ENCODE results near the gene MEIS1.

DNA sequence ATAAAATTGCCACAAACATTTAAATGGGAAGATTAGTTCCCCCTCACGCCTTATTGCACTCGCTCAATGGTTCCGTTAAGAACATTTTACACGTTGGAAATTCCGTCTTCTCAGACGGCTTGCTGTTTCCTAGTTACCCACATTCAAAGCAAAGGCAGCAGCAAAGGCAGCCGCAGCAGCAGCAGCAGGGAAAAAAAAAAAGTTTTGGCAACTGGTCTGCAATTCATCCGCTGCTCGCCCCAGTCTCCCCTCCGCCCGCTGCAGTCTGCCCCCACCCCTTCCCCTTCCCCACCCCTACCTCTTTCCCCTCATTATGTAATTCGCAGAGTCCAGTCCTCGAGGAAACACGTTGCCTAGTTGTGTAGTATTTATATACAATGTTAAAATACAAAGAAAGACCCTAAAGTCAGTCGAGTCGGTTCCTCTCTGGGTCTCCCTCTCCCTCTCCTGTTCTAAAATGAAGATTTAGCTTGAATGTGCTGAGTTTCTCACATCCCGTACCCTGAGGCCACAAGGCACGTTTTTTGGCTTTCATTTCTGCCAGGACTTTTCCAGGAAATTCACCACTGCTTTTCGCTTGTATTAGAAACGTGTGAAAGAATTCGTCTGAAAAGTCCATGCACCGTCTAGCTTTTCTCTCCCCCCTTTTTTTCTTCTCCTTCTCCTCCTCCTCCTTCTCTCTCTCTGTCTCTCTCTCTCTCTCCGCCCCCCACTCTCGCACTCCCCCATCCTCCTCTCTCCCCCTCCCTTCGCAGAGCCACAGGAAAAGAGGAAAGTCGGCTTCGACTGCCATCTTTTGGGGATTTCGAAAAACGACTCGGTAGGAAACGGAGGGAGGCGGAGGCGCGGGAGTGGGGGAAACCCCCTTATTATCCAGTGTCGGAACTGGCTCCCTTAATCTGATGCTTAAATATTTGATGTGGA lies 140.0 kb downstream of the MEIS1 start:
- TF ChIP-seq, protein P1, sequence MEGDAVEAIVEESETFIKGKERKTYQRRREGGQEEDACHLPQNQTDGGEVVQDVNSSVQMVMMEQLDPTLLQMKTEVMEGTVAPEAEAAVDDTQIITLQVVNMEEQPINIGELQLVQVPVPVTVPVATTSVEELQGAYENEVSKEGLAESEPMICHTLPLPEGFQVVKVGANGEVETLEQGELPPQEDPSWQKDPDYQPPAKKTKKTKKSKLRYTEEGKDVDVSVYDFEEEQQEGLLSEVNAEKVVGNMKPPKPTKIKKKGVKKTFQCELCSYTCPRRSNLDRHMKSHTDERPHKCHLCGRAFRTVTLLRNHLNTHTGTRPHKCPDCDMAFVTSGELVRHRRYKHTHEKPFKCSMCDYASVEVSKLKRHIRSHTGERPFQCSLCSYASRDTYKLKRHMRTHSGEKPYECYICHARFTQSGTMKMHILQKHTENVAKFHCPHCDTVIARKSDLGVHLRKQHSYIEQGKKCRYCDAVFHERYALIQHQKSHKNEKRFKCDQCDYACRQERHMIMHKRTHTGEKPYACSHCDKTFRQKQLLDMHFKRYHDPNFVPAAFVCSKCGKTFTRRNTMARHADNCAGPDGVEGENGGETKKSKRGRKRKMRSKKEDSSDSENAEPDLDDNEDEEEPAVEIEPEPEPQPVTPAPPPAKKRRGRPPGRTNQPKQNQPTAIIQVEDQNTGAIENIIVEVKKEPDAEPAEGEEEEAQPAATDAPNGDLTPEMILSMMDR (conservative IDR thresholded peaks at IDR 0.05 in 1 of 2, IDR thresholded peaks at IDR 0.05 in 1 of 2; ENCODE audit: low read depth in 1 of 2, low read length in 2 of 2) = peak; percentile 54 to 58
- TF ChIP-seq EZH2 (IDR thresholded peaks at IDR 0.05; ENCODE audit: low read length, missing control alignments) = no peak
